GM23338 (cell line): ENCODE results near the gene FBLIM1. TPM values are rescaled to one million over a fixed set of nuclear protein-coding genes. Genes with fewer than 3 reads are reported as not detected.

Experiments
- ATAC-seq: fragments of 200-7000 bp; cut with Tn5 transposase; 3 replicates; pipeline ENCODE4 v1.9.1; 2020
- DNase-seq: peaks from one replicate; pipeline ENCODE4 v3.0.0-alpha.2; 2015; ENCODE audit warnings: low spot score
- H2AFZ ChIP-seq: fragments of 200-600 bp; sonication (generic); 2 replicates; pipeline ENCODE4 v1.8.0; 2016; ENCODE audit warnings: antibody characterized with exemption, mild to moderate bottlenecking, moderate library complexity
- H3F3A ChIP-seq: fragments of 200-600 bp; sonication (generic); replicated peaks from 2 replicates; pipeline ENCODE4 v1.8.0; 2017; ENCODE audit warnings: antibody characterized with exemption, mixed run types, low read depth
- H3K27ac ChIP-seq: fragments of 200-600 bp; sonication (generic); 2 replicates; pipeline ENCODE4 v1.6.1; 2016; ENCODE audit warnings: low read depth
- H3K27me3 ChIP-seq: fragments of 200-600 bp; sonication (generic); 2 replicates; pipeline ENCODE4 v1.8.0; 2016; ENCODE audit warnings: mild to moderate bottlenecking, mixed run types, moderate library complexity; ENCODE audit not compliant: insufficient read depth
- H3K36me3 ChIP-seq: fragments of 200-600 bp; sonication (generic); 2 replicates; pipeline ENCODE4 v1.8.0; 2016; ENCODE audit warnings: mild to moderate bottlenecking; ENCODE audit not compliant: insufficient read depth
- H3K4me1 ChIP-seq: fragments of 200-600 bp; sonication (generic); 2 replicates; pipeline ENCODE4 v1.8.0; 2016; ENCODE audit warnings: mild to moderate bottlenecking, moderate library complexity; ENCODE audit not compliant: insufficient read depth
- H3K4me2 ChIP-seq: fragments of 200-600 bp; sonication (generic); 2 replicates; pipeline ENCODE4 v1.7.1; 2017; ENCODE audit warnings: mixed run types
- H3K4me3 ChIP-seq: fragments of 200-600 bp; sonication (generic); 2 replicates; pipeline ENCODE4 v1.6.1; 2016; ENCODE audit warnings: mixed run types
- H3K79me2 ChIP-seq: fragments of 200-600 bp; sonication (generic); replicated peaks from 2 replicates; pipeline ENCODE4 v1.8.0; 2017; ENCODE audit warnings: mild to moderate bottlenecking; ENCODE audit not compliant: insufficient read depth
- H3K9me2 ChIP-seq: fragments of 200-600 bp; sonication (generic); 2 replicates; pipeline ENCODE4 v1.8.0; 2017; ENCODE audit not compliant: insufficient read depth
- H4K20me1 ChIP-seq: fragments of 200-600 bp; sonication (generic); replicated peaks from 2 replicates; pipeline ENCODE4 v1.8.0; 2017; ENCODE audit warnings: mild to moderate bottlenecking; ENCODE audit not compliant: insufficient read depth
- H3K27ac Mint-ChIP-seq: 2 replicates; pipeline ENCODE4 v1.8.0; 2020; ENCODE audit warnings: inconsistent platforms, mild to moderate bottlenecking, moderate library complexity, mixed read lengths
- H3K27me3 Mint-ChIP-seq: 3 replicates; pipeline ENCODE4 v1.8.0; 2022; ENCODE audit warnings: low read depth, mild to moderate bottlenecking, moderate library complexity, mixed read lengths, inconsistent platforms; ENCODE audit not compliant: insufficient read depth, poor library complexity
- H3K36me3 Mint-ChIP-seq: 3 replicates; pipeline ENCODE4 v1.8.0; 2021; ENCODE audit warnings: low read depth, mild to moderate bottlenecking, inconsistent platforms, moderate library complexity, mixed read lengths
- H3K4me1 Mint-ChIP-seq: 3 replicates; pipeline ENCODE4 v1.8.0; 2020; ENCODE audit warnings: mild to moderate bottlenecking, inconsistent platforms, mixed read lengths
- H3K4me3 Mint-ChIP-seq: 3 replicates; pipeline ENCODE4 v1.8.0; 2021; ENCODE audit warnings: moderate library complexity, mild to moderate bottlenecking, inconsistent platforms, mixed read lengths
- H3K9me3 Mint-ChIP-seq: 3 replicates; pipeline ENCODE4 v1.8.0; 2020; ENCODE audit warnings: moderate library complexity, mild to moderate bottlenecking, inconsistent platforms, mixed read lengths
- CREB1 ChIP-seq: fragments of 250-450 bp; sonication (Bioruptor Pico); IDR thresholded peaks from 2 replicates; pipeline ENCODE4 v1.5.0; 2020; ENCODE audit warnings: low read depth, mild to moderate bottlenecking, moderate library complexity
- ETS1 ChIP-seq: IDR thresholded peaks from 2 replicates; pipeline ENCODE4 v1.6.1; 2016; ENCODE audit warnings: antibody characterized with exemption
- EZH2phosphoT487 ChIP-seq: fragments of 200-600 bp; sonication (generic); IDR thresholded peaks from one replicate; pipeline ENCODE4 v1.8.1; 2018; ENCODE audit warnings: antibody characterized with exemption; ENCODE audit not compliant: unreplicated experiment
- NANOG ChIP-seq: IDR thresholded peaks from 2 replicates; pipeline ENCODE4 v1.6.1; 2016; ENCODE audit warnings: antibody characterized with exemption, borderline replicate concordance
- POLR2AphosphoS5 ChIP-seq: IDR thresholded peaks from 2 replicates; pipeline ENCODE4 v1.6.1; 2016; ENCODE audit warnings: antibody characterized with exemption, low read depth
- STAT1 ChIP-seq: IDR thresholded peaks from one replicate; pipeline ENCODE4 v1.6.1; 2016; ENCODE audit warnings: antibody characterized with exemption; ENCODE audit not compliant: unreplicated experiment
- ZNF331 ChIP-seq: fragments of 250-450 bp; sonication (Bioruptor Pico); IDR thresholded peaks from 2 replicates; pipeline ENCODE4 v1.5.0; 2020; ENCODE audit warnings: low read depth, mild to moderate bottlenecking, moderate library complexity
- ZNF462 ChIP-seq: fragments of 250-450 bp; sonication (Bioruptor Pico); IDR thresholded peaks from 2 replicates; pipeline ENCODE4 v1.5.0; 2020; ENCODE audit warnings: mild to moderate bottlenecking, moderate library complexity
- polyA plus RNA-seq: library from polyadenylated mRNA; unstranded; fragments of >200 nt; fragmentation: Nextera tagmentation; extraction: Ambion mirVana; gene quantifications from 2 replicates; pipeline ENCODE4 v1.2.1, GENCODE V29; 2016
- total RNA-seq: library from RNA; depleted of rRNA; stranded (reverse); fragments of >200 nt; shearing (Covaris generic); gene quantifications from 2 replicates; pipeline ENCODE4 v1.2.3, GENCODE V29; 2014
- TF ChIP-seq, protein P1 (sequence below): IDR thresholded peaks from one replicate; pipeline ENCODE4 v1.6.1; 2018; ENCODE audit warnings: antibody characterized with exemption; ENCODE audit not compliant: unreplicated experiment
- TF ChIP-seq, protein P2 (sequence below), 2 experiments: fragments of 200-600 bp in 1 of 2; sonication (generic) in 1 of 2; conservative IDR thresholded peaks; 2 replicates each; pipeline versions ENCODE4 v1.5.1 to v1.6.1; 2016 to 2017; ENCODE audit warnings: antibody characterized with exemption in 2 of 2, low read depth in 2 of 2, mild to moderate bottlenecking in 2 of 2, moderate library complexity in 1 of 2

FBLIM1 gene
- total and polyA plus RNA-seq, 2 experiments from 2014 or later: 41.7 to 81.7 TPM

GRCh38 chr1:15803380-15803779 is 44.8 kb downstream of the FBLIM1 start:
- no peak overlapping the region for H3K4me3 ChIP-seq
- no peak overlapping the region for H3K27ac ChIP-seq
- no peaks in the 10 kb centered on the region for H3K9me3 Mint-ChIP-seq
- no peaks in the 10 kb centered on the region for H3K36me3 Mint-ChIP-seq
- TF ChIP-seq, protein P1, sequence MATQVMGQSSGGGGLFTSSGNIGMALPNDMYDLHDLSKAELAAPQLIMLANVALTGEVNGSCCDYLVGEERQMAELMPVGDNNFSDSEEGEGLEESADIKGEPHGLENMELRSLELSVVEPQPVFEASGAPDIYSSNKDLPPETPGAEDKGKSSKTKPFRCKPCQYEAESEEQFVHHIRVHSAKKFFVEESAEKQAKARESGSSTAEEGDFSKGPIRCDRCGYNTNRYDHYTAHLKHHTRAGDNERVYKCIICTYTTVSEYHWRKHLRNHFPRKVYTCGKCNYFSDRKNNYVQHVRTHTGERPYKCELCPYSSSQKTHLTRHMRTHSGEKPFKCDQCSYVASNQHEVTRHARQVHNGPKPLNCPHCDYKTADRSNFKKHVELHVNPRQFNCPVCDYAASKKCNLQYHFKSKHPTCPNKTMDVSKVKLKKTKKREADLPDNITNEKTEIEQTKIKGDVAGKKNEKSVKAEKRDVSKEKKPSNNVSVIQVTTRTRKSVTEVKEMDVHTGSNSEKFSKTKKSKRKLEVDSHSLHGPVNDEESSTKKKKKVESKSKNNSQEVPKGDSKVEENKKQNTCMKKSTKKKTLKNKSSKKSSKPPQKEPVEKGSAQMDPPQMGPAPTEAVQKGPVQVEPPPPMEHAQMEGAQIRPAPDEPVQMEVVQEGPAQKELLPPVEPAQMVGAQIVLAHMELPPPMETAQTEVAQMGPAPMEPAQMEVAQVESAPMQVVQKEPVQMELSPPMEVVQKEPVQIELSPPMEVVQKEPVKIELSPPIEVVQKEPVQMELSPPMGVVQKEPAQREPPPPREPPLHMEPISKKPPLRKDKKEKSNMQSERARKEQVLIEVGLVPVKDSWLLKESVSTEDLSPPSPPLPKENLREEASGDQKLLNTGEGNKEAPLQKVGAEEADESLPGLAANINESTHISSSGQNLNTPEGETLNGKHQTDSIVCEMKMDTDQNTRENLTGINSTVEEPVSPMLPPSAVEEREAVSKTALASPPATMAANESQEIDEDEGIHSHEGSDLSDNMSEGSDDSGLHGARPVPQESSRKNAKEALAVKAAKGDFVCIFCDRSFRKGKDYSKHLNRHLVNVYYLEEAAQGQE: no peak
- TF ChIP-seq, protein P2, sequence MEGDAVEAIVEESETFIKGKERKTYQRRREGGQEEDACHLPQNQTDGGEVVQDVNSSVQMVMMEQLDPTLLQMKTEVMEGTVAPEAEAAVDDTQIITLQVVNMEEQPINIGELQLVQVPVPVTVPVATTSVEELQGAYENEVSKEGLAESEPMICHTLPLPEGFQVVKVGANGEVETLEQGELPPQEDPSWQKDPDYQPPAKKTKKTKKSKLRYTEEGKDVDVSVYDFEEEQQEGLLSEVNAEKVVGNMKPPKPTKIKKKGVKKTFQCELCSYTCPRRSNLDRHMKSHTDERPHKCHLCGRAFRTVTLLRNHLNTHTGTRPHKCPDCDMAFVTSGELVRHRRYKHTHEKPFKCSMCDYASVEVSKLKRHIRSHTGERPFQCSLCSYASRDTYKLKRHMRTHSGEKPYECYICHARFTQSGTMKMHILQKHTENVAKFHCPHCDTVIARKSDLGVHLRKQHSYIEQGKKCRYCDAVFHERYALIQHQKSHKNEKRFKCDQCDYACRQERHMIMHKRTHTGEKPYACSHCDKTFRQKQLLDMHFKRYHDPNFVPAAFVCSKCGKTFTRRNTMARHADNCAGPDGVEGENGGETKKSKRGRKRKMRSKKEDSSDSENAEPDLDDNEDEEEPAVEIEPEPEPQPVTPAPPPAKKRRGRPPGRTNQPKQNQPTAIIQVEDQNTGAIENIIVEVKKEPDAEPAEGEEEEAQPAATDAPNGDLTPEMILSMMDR (conservative IDR thresholded peaks at IDR 0.05; ENCODE audit: low read depth in 2 of 2): peak; percentile 72 to 76
- TF ChIP-seq ZNF331 (no peak), NANOG (no peak), CREB1 (no peak), ETS1 (no peak), POLR2AphosphoS5 (no peak), EZH2phosphoT487 (no peak)
- H3F3A ChIP-seq: 0 out of 2 replicates have a peak, but pooled peaks cover 2% of the 10 kb centered on the region
- H4K20me1 ChIP-seq: no peaks in the 10 kb centered on the region
- peaks cover 11% of the 10 kb centered on the region for H3K27me3 Mint-ChIP-seq
- no peak overlapping the region for H2AFZ ChIP-seq
- peak; percentile 82 for DNase-seq
- no peaks in the 10 kb centered on the region for H3K9me2 ChIP-seq
- H3K36me3 ChIP-seq: no peaks in the 10 kb centered on the region
- H3K4me3 Mint-ChIP-seq: no peak overlapping the region
- peaks cover 19% of the 10 kb centered on the region for H3K4me1 Mint-ChIP-seq
- H3K27me3 ChIP-seq: no peaks in the 10 kb centered on the region
- no peaks in the 10 kb centered on the region for H3K79me2 ChIP-seq
- peaks cover 11% of the 10 kb centered on the region; the same call in 1 of the 2 replicates for H3K4me1 ChIP-seq
- no peak overlapping the region for H3K27ac Mint-ChIP-seq
- ATAC-seq: peak; percentile 68
- no peak overlapping the region for H3K4me2 ChIP-seq

DNA sequence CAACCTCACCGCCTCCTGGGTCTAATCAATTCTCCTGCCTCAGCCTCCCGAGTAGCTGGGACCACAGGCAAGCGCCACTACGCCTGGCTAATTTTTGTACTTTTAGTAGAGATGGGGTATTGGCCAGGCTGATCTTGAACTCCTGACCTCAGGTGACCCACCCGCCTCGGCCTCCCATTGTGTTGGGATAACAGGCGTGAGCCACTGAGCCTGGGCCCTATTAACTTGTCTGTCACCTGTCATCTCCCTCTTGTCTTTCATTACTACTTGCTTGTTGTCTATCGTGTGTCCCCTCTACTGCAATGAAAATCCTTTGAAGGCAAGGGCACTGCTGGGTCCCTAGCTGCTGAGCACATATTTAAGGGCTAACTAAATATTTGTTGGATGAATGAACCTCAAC is 45.5 kb downstream of the FBLIM1 start:
- ATAC-seq: no peak
- no peak overlapping the region for H3K4me3 ChIP-seq
- no peak for TF ChIP-seq ZNF462 (CRISPR knock-in tag)
- TF ChIP-seq STAT1: no peak

More for the DNA sequence above, 45.5 kb downstream of the FBLIM1 start:
- Histone ChIP-seq H3F3A (0 out of 2 replicates have a peak, but pooled peaks cover 2% of the 10 kb centered on the region), H3K4me2 (no peak overlapping the region), H3K4me1 (peaks cover 11% of the 10 kb centered on the region; the same call in 1 of the 2 replicates), H3K36me3 (no peaks in the 10 kb centered on the region), H4K20me1 (no peaks in the 10 kb centered on the region), H3K79me2 (no peaks in the 10 kb centered on the region), H2AFZ (no peak overlapping the region), H3K27me3 (no peaks in the 10 kb centered on the region), H3K9me2 (no peaks in the 10 kb centered on the region), H3K27ac (no peak overlapping the region)
- peaks cover 13% of the 10 kb centered on the region for H3K27me3 Mint-ChIP-seq
- peaks cover 24% of the 10 kb centered on the region for H3K4me1 Mint-ChIP-seq
- no peak overlapping the region for H3K27ac Mint-ChIP-seq
- H3K36me3 Mint-ChIP-seq: no peaks in the 10 kb centered on the region
- no peak for DNase-seq
- H3K9me3 Mint-ChIP-seq: no peaks in the 10 kb centered on the region
- H3K4me3 Mint-ChIP-seq: no peak overlapping the region
